Measurements from ENCODE around the gene MUC3A.

- TF ChIP-seq CTCF (IDR thresholded peaks at IDR 0.05) (no peak), EP300 (IDR thresholded peaks at IDR 0.05) (no peak), POLR2A (IDR thresholded peaks at IDR 0.05) (no peak), POLR2AphosphoS5 (IDR thresholded peaks at IDR 0.05) (no peak)
Measured at GRCh38 chr7:100908512-100908911, 40.8 kb upstream of the MUC3A start.
